Measurements from ENCODE around the gene FAM227A. TPM values are rescaled to one million over a fixed set of nuclear protein-coding genes. Genes with fewer than 3 reads are reported as not detected.

Gene FAM227A
- total RNA-seq, 1 donor from 2014 or later: 5.8 TPM

DNA sequence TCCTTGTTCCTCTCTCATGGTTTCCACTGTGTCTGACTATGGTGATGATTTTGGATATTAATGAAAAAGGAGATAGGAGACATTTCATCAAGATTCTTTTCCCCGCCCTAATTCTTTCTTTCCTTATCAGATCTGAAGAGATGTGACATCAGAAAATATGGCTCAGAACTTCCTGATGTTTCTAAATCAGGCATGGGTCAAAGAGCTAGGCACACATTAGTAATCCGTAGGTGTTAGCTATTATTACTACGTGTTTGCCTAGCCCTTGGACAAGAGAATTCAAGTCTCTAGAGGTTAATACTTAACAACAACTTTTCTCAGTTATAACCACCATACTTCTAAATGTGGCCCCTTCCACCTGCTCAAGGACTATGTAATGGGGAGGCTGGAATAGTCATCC lies 38.7 kb upstream of the FAM227A start:
- Histone ChIP-seq H3K4me3 (ENCODE audit: low read depth, low read length) (no peak overlapping the region), H3K36me3 (ENCODE audit: control insufficient read depth, insufficient read depth, low read length) (no peaks in the 10 kb centered on the region), H3K27me3 (ENCODE audit: control insufficient read depth, insufficient read depth, low read length) (no peaks in the 10 kb centered on the region)
- TF ChIP-seq, protein P1, sequence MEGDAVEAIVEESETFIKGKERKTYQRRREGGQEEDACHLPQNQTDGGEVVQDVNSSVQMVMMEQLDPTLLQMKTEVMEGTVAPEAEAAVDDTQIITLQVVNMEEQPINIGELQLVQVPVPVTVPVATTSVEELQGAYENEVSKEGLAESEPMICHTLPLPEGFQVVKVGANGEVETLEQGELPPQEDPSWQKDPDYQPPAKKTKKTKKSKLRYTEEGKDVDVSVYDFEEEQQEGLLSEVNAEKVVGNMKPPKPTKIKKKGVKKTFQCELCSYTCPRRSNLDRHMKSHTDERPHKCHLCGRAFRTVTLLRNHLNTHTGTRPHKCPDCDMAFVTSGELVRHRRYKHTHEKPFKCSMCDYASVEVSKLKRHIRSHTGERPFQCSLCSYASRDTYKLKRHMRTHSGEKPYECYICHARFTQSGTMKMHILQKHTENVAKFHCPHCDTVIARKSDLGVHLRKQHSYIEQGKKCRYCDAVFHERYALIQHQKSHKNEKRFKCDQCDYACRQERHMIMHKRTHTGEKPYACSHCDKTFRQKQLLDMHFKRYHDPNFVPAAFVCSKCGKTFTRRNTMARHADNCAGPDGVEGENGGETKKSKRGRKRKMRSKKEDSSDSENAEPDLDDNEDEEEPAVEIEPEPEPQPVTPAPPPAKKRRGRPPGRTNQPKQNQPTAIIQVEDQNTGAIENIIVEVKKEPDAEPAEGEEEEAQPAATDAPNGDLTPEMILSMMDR (IDR thresholded peaks at IDR 0.05; ENCODE audit: insufficient read depth, low read length, poor library complexity, severe bottlenecking): no peak
- DNase-seq (ENCODE audit: low read depth): no peak

DNA sequence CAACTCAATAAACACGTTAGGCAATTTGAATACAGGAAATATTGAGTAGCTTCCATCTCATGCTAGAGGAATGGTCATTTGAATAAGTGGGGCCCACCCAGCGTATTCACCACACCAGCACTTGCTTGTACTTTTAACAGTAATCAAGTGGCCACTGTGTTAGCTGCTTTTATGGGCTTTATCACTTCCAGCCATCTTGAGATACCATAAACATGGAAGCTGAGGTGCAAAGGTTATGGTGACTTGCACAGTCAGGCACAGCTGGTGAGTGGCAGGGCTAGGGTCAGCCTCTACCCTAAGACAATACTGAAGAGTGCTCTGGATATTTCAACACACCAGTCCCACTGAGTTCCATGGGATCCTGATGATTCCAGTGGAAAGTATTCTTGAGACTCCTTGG lies 37.9 kb upstream of the FAM227A start:
- Histone ChIP-seq H3K27me3 (ENCODE audit: control insufficient read depth, insufficient read depth, low read length) (no peaks in the 10 kb centered on the region), H3K4me3 (ENCODE audit: low read depth, low read length) (no peak overlapping the region), H3K36me3 (ENCODE audit: control insufficient read depth, insufficient read depth, low read length) (peaks cover under 1% of the 10 kb centered on the region)
- TF ChIP-seq, protein P1 (IDR thresholded peaks at IDR 0.05; ENCODE audit: insufficient read depth, low read length, poor library complexity, severe bottlenecking): no peak
- DNase-seq (ENCODE audit: low read depth): no peak

DNA sequence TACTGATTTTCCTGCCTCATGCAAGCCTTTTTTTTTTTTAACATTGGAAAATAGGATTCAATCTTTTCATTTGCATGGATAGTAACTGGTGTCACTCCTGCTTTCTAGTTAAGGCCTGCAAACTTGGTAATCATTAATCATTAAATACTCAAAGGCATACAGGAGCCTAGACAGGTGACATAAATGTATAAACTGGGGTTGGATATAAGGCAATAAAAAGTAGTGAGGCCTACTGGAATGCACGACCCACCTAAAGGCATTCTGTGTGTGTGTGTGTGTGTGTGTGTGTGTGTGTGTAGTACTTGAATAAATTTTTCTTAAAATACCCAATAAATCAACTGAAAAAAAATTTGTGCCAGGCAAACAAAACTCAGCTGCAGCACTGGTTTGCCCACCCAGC lies 33.5 kb upstream of the FAM227A start:
- no peak for DNase-seq (ENCODE audit: low read depth)
- H3K36me3 ChIP-seq (ENCODE audit: control insufficient read depth, insufficient read depth, low read length): peaks cover 8% of the 10 kb centered on the region
- no peaks in the 10 kb centered on the region for H3K27me3 ChIP-seq (ENCODE audit: control insufficient read depth, insufficient read depth, low read length)

DNA sequence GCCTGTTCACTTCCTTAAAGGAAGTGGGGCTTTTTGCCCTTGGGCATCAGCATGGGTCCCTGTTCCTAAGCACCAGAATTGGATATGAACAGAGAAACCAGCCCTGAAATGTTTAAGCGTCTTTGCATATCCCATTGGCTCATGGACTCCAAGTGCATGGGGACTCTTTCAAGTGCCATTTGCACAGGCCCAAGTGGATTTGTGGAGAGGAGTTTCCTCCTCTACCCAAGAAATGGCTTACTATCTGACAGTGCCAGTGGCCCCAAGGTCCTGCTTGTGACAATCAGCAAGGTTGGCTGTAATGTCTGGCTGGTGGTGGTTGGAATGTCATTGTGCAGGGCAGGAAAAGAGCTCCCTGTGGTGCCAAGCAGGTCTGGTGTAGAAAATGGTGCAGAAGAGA lies 29.6 kb upstream of the FAM227A start:
- Histone ChIP-seq H3K4me3 (ENCODE audit: low read depth, low read length) (no peak overlapping the region), H3K36me3 (ENCODE audit: control insufficient read depth, insufficient read depth, low read length) (peaks cover 8% of the 10 kb centered on the region), H3K27me3 (ENCODE audit: control insufficient read depth, insufficient read depth, low read length) (no peaks in the 10 kb centered on the region)
- no peak for DNase-seq (ENCODE audit: low read depth)
- TF ChIP-seq, protein P1 (IDR thresholded peaks at IDR 0.05; ENCODE audit: insufficient read depth, low read length, poor library complexity, severe bottlenecking): no peak

More for the DNA sequence above, 33.5 kb upstream of the FAM227A start:
- no peak overlapping the region for H3K4me3 ChIP-seq (ENCODE audit: low read depth, low read length)
- TF ChIP-seq, protein P1 (IDR thresholded peaks at IDR 0.05; ENCODE audit: insufficient read depth, low read length, poor library complexity, severe bottlenecking): no peak

DNA sequence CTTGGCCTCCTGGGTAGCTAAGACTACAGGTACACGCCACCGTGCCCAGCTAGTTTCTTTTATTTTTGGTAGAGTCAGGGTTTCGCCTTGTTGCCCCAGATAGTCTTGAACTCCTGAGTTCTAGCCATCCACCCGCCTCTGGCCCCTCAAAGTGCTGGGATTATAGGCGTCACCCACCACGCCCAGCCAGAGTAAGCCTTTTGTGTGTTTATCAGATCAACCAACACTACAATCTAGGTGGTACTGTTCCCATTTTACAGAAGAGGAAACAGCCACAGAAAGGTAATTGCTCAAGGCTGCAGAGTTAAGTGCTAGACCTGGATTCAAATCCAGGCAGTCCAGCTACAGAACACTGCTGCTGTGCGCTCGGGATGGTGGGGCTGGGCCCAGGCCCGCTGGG lies 28.7 kb upstream of the FAM227A start:
- Histone ChIP-seq H3K4me3 (ENCODE audit: low read depth, low read length) (no peak overlapping the region), H3K27me3 (ENCODE audit: control insufficient read depth, insufficient read depth, low read length) (no peaks in the 10 kb centered on the region), H3K36me3 (ENCODE audit: control insufficient read depth, insufficient read depth, low read length) (peaks cover 8% of the 10 kb centered on the region)
- no peak for DNase-seq (ENCODE audit: low read depth)
- TF ChIP-seq, protein P1 (IDR thresholded peaks at IDR 0.05; ENCODE audit: insufficient read depth, low read length, poor library complexity, severe bottlenecking): no peak

DNA sequence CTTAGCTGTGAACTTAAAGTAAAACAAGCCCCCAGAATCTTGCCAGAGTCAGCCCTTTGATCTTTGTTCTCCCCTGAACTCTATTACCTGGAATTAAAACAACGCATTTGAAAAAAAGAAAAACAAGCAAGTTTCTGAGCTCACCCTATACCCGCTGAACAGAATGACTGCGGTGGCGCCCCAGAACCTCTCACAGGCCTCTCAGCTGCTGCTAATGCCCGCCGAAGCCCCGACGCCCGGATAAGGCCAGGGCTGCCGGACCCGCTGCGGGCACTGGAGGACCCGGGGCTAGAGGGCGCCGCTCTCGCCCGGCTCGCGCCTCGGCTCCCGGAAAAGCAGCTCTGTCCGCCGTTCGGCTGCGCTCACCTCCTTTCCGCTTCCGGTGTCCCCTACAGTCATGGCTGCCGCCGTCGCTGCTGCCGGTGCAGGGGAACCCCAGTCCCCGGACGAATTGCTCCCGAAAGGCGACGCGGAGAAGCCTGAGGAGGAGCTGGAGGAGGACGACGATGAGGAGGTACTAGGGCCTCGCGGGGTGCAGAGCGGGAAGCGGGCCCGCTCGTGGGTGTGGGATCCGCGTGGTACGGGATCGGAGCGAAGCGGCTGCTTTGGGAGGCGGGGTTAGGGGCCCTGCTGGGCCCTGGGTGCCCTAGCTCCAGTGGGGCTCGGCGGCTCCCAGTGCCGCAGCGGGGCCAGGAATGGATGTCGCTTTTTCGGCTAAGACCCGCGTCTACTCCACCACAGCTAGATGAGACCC lies 25.6 kb upstream of the FAM227A start, which contains the start of gene TOMM22:
TOMM22 (plus strand) TSS at position 376 of the 754 bp plus-strand sequence; CDS start at position 398, 22 bp downstream.
- peak; percentile 43 for DNase-seq (ENCODE audit: low read depth)
- peak within 1 kb of the TSS; percentile 81 for H3K4me3 ChIP-seq (ENCODE audit: low read depth, low read length)
- H3K27me3 ChIP-seq (ENCODE audit: control insufficient read depth, insufficient read depth, low read length): no peaks in the 10 kb centered on the region
- H3K36me3 ChIP-seq (ENCODE audit: control insufficient read depth, insufficient read depth, low read length): peaks cover 2% of the 10 kb centered on the region
- TF ChIP-seq, protein P1 (IDR thresholded peaks at IDR 0.05; ENCODE audit: insufficient read depth, low read length, poor library complexity, severe bottlenecking): peak; percentile 70

Data from kidney epithelial cell (primary cell).